ENCODE data around the gene OTUD7B. TPM values are rescaled to one million over a fixed set of nuclear protein-coding genes. Genes with fewer than 3 reads are reported as not detected.

OTUD7B gene
- total and polyA plus RNA-seq, 8 donors: 2.6 to 16.9 (median 9.0) TPM

- TF ChIP-seq, protein P1, sequence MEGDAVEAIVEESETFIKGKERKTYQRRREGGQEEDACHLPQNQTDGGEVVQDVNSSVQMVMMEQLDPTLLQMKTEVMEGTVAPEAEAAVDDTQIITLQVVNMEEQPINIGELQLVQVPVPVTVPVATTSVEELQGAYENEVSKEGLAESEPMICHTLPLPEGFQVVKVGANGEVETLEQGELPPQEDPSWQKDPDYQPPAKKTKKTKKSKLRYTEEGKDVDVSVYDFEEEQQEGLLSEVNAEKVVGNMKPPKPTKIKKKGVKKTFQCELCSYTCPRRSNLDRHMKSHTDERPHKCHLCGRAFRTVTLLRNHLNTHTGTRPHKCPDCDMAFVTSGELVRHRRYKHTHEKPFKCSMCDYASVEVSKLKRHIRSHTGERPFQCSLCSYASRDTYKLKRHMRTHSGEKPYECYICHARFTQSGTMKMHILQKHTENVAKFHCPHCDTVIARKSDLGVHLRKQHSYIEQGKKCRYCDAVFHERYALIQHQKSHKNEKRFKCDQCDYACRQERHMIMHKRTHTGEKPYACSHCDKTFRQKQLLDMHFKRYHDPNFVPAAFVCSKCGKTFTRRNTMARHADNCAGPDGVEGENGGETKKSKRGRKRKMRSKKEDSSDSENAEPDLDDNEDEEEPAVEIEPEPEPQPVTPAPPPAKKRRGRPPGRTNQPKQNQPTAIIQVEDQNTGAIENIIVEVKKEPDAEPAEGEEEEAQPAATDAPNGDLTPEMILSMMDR (IDR thresholded peaks at IDR 0.05): no peak
- H3K4me3 ChIP-seq: peak within 1 kb of the TSS; percentile 22 to 51 (median 38)
- DNase-seq (peak; percentile 90 to 97 (median 92)), FAIRE-seq (no peak), ATAC-seq (peak; percentile 98 to 99 (median 99))
- H3K4me1 ChIP-seq: peaks cover 0 to 6% (median 3%) of the 10 kb centered on the region in 3 donors
- no peaks in the 10 kb centered on the region for H3K36me3 ChIP-seq
- intact Hi-C loops (cut with DNase I): no loop called here
- 3 to 8% methylated on average over 64 to 65 of the region's 65 CpGs for WGBS, 2 donors
- no peaks in the 10 kb centered on the region for H3K27me3 ChIP-seq
- H3K27ac ChIP-seq: peak within 1 kb of the TSS; percentile 80 to 83 (median 82)
- no peaks in the 10 kb centered on the region for H3K9me3 ChIP-seq
Observed at GRCh38 chr1:149899460-149900284, 110.9 kb downstream of the OTUD7B start, which contains the start of gene BOLA1. Gene BOLA1, plus strand, starts transcription at chr1:149899568. Its CDS starts 492 bp downstream, at chr1:149900060.

DNA sequence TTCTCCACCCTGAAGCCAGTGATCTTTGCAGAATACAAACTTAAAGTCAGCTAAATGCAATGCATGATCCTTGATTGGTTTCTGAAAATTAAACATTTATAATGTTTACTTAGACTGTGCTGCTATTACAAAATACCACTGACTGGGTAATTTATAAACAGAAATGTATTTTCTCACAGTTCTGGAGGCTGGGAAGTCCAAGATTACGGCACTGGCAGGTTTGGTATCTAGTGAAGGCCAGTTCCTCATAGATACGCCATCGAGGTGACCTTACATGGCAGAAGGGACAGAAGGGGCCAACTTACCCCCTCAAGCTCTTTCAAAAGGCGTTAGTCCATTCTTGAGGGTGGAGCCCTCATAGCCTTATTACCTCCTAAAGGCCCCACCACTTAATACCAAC, 114.0 kb downstream of the OTUD7B start:
- Histone ChIP-seq H3K36me3 (no peaks in the 10 kb centered on the region), H3K27ac (no peak overlapping the region), H3K4me1 (peaks cover 0 to 6% (median 3%) of the 10 kb centered on the region in 3 donors), H3K4me3 (no peak overlapping the region), H3K9me3 (no peaks in the 10 kb centered on the region), H3K27me3 (no peaks in the 10 kb centered on the region)
- TF ChIP-seq, protein P1 (IDR thresholded peaks at IDR 0.05): no peak
- 93 to 95% methylated on average over 4 of the region's 4 CpGs for WGBS, 2 donors
- DNase-seq (no peak), FAIRE-seq (no peak), ATAC-seq (no peak)
- intact Hi-C loops (cut with DNase I): no loop called here

- peak overlapping the region in 3 of 4 donors; percentile 99 to 100 (median 99) for H3K27ac ChIP-seq
- WGBS, 2 donors: 16 to 22% methylated on average over 6 of the region's 6 CpGs
- intact Hi-C loops (cut with DNase I): no loop called here
Observed at GRCh38 chr1:149888999-149889289, 121.6 kb downstream of the OTUD7B start.

GRCh38 chr1:149888247-149888998, 122.1 kb downstream of the OTUD7B start:
- peak; percentile 75 to 85 (median 80) for DNase-seq
- H3K36me3 ChIP-seq: no peaks in the 10 kb centered on the region

More at GRCh38 chr1:149888999-149889289, 121.6 kb downstream of the OTUD7B start:
- TF ChIP-seq, protein P1 (IDR thresholded peaks at IDR 0.05): no peak
- no peaks in the 10 kb centered on the region for H3K36me3 ChIP-seq
- ATAC-seq (no peak), DNase-seq (peak in 4 of 6 donors; percentile 21 to 58 (median 54)), FAIRE-seq (no peak)
- H3K4me3 ChIP-seq: peak overlapping the region in 2 of 4 donors; percentile 52 to 64
- H3K4me1 ChIP-seq: peaks cover 0 to 12% (median 10%) of the 10 kb centered on the region in 3 donors
- no peaks in the 10 kb centered on the region for H3K27me3 ChIP-seq
- no peaks in the 10 kb centered on the region for H3K9me3 ChIP-seq

More at GRCh38 chr1:149888247-149888998, 122.1 kb downstream of the OTUD7B start:
- Histone ChIP-seq H3K4me1 (peaks cover 0 to 12% (median 10%) of the 10 kb centered on the region in 3 donors), H3K27ac (peak overlapping the region; percentile 99 to 100 (median 99)), H3K4me3 (peak overlapping the region; percentile 16 to 64 (median 45)), H3K27me3 (no peaks in the 10 kb centered on the region), H3K9me3 (no peaks in the 10 kb centered on the region)
- intact Hi-C loops (cut with DNase I): no loop called here
- peak; percentile 32 to 48 (median 44) for ATAC-seq
- FAIRE-seq: no peak
- TF ChIP-seq, protein P1 (IDR thresholded peaks at IDR 0.05): peak in 3 of 4 donors; percentile 8 to 38 (median 34)
- 3% methylated on average over 28 of the region's 28 CpGs for WGBS, 2 donors

Other genes with a start within 250 kb of the OTUD7B start
- 10 to 100 TPM in 1 of 6 donors, 1 to 10 TPM in 3, under 1 TPM in 2; 0.19 to 13.9 (median 2.0) TPM for gene FCGR1A, start 228.0 kb downstream of the OTUD7B start, total RNA-seq
- gene FCGR1A, start 228.0 kb downstream of the OTUD7B start, polyA plus RNA-seq: 1 to 10 TPM; 5.3 to 5.8 TPM
- 1 to 10 TPM; 7.0 to 8.8 (median 8.5) TPM for gene BOLA1, start 111.2 kb downstream of the OTUD7B start, total RNA-seq
- gene BOLA1, start 111.2 kb downstream of the OTUD7B start, polyA plus RNA-seq: 10 to 100 TPM; 19.6 to 24.1 TPM
- 1 to 10 TPM in 3 of 6 donors, under 1 TPM in 3; 0.32 to 2.5 (median 0.96) TPM for gene SV2A, start 92.9 kb downstream of the OTUD7B start, total RNA-seq
- 1 to 10 TPM; 2.3 to 8.3 TPM for gene SV2A, start 92.9 kb downstream of the OTUD7B start, polyA plus RNA-seq
- gene SF3B4, start 82.9 kb downstream of the OTUD7B start, total RNA-seq: 10 to 100 TPM; 10.5 to 23.5 (median 19.3) TPM
- gene SF3B4, start 82.9 kb downstream of the OTUD7B start, polyA plus RNA-seq: 10 to 100 TPM; 15.7 to 24.3 TPM
- 10 to 100 TPM in 1 of 6 donors, 1 to 10 TPM in 5; 1.7 to 11.8 (median 3.7) TPM for gene MTMR11, start 73.8 kb downstream of the OTUD7B start, total RNA-seq
- gene MTMR11, start 73.8 kb downstream of the OTUD7B start, polyA plus RNA-seq: 1 to 10 TPM; 4.1 to 4.9 TPM
- 10 to 100 TPM in 3 of 6 donors, 1 to 10 TPM in 3; 7.4 to 18.7 (median 10.0) TPM for gene VPS45, start 57.0 kb upstream of the OTUD7B start, total RNA-seq
- gene VPS45, start 57.0 kb upstream of the OTUD7B start, polyA plus RNA-seq: 10 to 100 TPM; 14.9 to 23.7 TPM
- 10 to 100 TPM in 2 of 6 donors, 1 to 10 TPM in 4; 1.2 to 16.1 (median 3.3) TPM for gene PLEKHO1, start 139.2 kb upstream of the OTUD7B start, total RNA-seq
- 10 to 100 TPM; 10.6 to 12.8 TPM for gene PLEKHO1, start 139.2 kb upstream of the OTUD7B start, polyA plus RNA-seq
- 10 to 100 TPM in 3 of 6 donors, 1 to 10 TPM in 3; 4.8 to 10.7 (median 8.2) TPM for gene ANP32E, start 225.4 kb upstream of the OTUD7B start, total RNA-seq
- gene ANP32E, start 225.4 kb upstream of the OTUD7B start, polyA plus RNA-seq: 10 to 100 TPM in 1 of 2 donors, 1 to 10 TPM in 1; 7.1 to 15.3 TPM
- under 1 TPM in 1 of 6 donors, not detected in 5; 0.19 TPM for gene CA14, start 247.0 kb upstream of the OTUD7B start, total RNA-seq
- gene CA14, start 247.0 kb upstream of the OTUD7B start, polyA plus RNA-seq: under 1 TPM; 0.14 to 0.19 TPM

Data from pancreas (tissue), 10 donors.